ENCODE measurements around the gene PACRG.

Gene PACRG

DNA sequence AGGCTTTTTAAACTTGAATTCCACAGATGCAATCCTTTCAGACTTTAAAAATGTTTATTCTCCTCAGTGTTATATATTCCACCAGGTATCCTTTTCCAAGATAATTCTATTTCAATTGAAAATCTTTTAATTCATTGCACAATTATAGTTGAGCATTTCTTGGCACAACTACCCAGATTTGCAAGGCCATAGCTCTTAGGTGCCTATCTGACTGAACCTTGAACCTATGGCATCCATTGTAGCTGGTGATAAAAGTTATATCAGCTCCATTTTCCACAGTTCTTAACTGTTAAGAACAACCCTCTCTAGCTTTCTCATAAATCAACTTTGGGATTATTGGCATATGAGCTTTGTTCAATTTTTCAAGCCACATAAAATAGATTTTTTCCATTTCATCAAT lies 42.4 kb downstream of the PACRG start:
- TF ChIP-seq, protein P1, sequence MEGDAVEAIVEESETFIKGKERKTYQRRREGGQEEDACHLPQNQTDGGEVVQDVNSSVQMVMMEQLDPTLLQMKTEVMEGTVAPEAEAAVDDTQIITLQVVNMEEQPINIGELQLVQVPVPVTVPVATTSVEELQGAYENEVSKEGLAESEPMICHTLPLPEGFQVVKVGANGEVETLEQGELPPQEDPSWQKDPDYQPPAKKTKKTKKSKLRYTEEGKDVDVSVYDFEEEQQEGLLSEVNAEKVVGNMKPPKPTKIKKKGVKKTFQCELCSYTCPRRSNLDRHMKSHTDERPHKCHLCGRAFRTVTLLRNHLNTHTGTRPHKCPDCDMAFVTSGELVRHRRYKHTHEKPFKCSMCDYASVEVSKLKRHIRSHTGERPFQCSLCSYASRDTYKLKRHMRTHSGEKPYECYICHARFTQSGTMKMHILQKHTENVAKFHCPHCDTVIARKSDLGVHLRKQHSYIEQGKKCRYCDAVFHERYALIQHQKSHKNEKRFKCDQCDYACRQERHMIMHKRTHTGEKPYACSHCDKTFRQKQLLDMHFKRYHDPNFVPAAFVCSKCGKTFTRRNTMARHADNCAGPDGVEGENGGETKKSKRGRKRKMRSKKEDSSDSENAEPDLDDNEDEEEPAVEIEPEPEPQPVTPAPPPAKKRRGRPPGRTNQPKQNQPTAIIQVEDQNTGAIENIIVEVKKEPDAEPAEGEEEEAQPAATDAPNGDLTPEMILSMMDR (IDR thresholded peaks at IDR 0.05), result no peak
- Histone ChIP-seq H3K4me3 (no peak overlapping the region), H3K27ac (no peak overlapping the region)
- no peak for DNase-seq (ENCODE audit: low spot score)

DNA sequence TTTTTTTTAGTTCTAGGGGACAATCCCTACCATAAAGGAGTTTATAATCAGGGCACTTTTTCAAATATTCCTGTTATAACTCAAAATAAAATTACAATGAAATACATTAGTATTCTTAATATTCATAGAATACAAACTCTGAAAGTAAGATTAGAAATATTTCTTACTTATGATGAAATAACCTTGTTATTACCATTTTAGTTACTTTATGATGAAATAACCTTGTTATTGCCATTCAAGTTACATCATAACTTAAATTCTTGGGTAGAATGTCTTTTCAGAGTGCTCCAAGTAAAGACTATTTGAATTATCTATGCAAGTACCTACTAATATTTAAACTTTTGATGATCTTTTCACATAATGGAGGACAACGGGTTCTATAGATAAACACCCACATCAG lies 43.2 kb downstream of the PACRG start:
- DNase-seq (ENCODE audit: low spot score), result no peak
- H3K4me3 ChIP-seq, result no peak overlapping the region
- TF ChIP-seq, protein P1 (IDR thresholded peaks at IDR 0.05), result no peak
- no peak overlapping the region for H3K27ac ChIP-seq

DNA sequence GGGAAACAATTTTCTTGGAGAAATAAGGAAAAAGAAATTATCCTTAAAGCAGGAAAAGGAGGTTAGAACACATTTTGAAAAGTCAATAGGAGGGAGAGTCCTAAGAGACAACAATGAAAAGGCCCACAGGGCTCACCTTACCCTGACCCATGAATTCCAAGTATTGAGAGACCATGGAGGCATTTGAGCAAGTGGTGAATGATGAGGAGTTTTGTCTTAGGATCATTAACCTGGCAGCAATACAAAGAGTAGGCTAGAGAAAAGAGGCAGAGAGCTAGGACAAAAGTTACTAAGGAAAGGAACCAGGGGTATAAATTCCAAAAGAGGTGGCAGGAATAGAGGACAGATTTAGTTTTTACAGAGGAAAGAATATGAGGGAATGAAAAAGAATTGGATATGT lies 44.7 kb downstream of the PACRG start:
- no peak overlapping the region for H3K27ac ChIP-seq
- TF ChIP-seq, protein P1 (IDR thresholded peaks at IDR 0.05), result no peak
- no peak for DNase-seq (ENCODE audit: low spot score)
- no peak overlapping the region for H3K4me3 ChIP-seq

DNA sequence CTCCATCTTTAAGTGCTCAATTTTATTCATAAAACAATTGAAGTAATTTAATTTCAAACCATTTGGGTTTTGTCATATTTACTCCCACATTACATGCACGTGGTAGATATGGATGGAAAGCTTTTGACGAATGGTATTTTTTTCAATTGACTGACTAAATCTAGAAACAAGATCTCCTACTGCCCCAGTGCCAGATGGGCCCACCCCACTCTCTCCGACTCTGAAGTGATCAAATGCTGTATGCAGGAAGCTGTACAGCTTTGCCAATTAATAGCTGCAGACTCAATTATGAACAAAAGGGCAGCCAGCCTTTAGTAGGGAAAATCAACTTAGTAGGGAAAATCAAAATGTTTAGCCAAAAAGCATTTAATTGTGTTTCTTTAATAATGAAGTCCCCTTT lies 46.2 kb downstream of the PACRG start:
- Histone ChIP-seq H3K27ac (no peak overlapping the region), H3K4me3 (no peak overlapping the region)
- TF ChIP-seq, protein P1 (IDR thresholded peaks at IDR 0.05), result no peak
- DNase-seq (ENCODE audit: low spot score), result no peak

DNA sequence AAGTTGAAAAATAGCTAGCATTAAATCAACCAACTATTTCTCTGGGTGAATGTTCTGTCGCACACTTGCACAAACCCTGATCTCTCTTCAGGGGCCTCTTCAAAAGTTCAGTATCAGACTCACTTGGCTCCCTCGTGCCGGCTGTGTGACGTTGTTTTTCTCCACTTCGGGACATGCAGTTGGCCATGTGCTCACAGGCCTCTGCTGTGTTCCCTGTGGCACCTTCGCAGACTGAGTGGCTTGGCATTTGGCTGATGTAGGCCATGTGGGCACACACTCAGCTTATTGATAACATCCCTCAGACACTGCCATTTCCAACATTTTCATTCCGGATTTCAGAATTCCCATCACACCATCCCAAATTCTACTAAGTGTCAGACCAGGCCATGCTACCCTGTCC lies 49.3 kb downstream of the PACRG start:
- H3K27ac ChIP-seq, result no peak overlapping the region
- no peak overlapping the region for H3K4me3 ChIP-seq
- TF ChIP-seq, protein P1 (IDR thresholded peaks at IDR 0.05), result no peak
- no peak for DNase-seq (ENCODE audit: low spot score)

DNA sequence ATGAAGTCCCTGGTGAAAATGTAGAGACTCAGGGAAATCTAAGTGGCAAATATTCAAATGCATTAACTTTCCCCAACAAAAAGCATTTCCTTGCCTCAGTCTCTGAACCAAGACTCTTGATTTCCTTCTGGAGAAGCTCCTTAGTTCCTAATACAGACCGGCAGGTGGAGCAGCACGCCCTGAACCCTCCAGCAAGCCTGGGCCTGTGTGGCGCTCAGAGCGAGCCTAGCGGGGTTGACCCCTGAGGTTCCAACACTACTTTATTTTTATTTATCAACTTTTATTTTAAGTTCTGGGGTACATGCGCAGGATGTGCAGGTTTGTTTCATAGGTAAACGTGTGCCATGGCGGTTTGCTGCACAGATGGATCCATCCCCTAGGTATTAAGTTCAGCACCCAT lies 50.8 kb downstream of the PACRG start:
- TF ChIP-seq, protein P1 (IDR thresholded peaks at IDR 0.05), result no peak
- DNase-seq (ENCODE audit: low spot score), result no peak
- H3K27ac ChIP-seq, result no peak overlapping the region
- H3K4me3 ChIP-seq, result no peak overlapping the region

DNA sequence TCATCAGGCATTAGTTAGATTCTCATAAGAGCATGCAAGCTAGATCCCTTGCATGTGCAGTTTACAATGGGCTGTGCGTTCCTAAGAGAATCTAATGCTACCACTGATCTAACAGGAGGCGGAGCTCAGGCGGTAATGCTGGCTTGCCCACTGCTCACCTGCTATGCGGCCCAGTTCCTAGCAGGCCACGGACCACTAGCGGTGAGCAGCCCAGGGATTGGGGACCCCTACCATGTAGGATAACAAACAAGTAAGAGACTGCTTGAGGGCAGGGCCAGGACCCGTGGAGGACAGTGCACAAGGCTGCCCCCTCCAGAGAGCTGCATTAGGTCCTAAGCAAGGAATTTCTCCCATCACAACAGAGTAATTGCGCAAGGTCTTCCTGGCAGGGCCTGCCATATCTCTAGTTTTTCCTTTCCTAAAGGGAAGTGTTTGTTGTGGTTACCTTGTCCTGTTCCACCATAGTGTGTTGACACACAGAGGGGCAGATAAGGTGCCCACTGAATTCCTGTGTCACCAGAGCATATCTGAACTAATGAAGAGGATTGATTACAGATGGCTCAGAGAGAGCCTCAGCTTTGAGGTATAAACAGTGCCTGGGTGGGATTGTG lies 58.0 kb downstream of the PACRG start:
- no peak overlapping the region for H3K27ac ChIP-seq
- TF ChIP-seq, protein P1 (IDR thresholded peaks at IDR 0.05), result no peak
- DNase-seq (ENCODE audit: low spot score), result no peak
- no peak overlapping the region for H3K4me3 ChIP-seq
